IMR-90 (cell line): Measurements from ENCODE around the gene SLC9C2. TPM values are rescaled to one million over a fixed set of nuclear protein-coding genes. Genes with fewer than 3 reads are reported as not detected.
A peak's percentile ranks its signal among the peaks of the same experiment; 100 is the strongest.

Experiments used
- ATAC-seq: fragments of 200-7000 bp; cut with Tn5 transposase; 2 replicates; pipeline ENCODE4 v1.9.1; 2020; ENCODE audit warnings: low read depth, mild to moderate bottlenecking, moderate library complexity
- BruUV-seq: library from RNA; stranded (reverse); fragments of 400-500 nt; replicated peaks from 2 replicates; lab custom pipeline; 2021; lab: Mats Ljungman, UMichigan
- CTCF ChIA-PET: fragments of 300-600 bp; formaldehyde crosslinking; extraction: SDS; loops from one replicate; lab custom pipeline; 2021; ENCODE audit warnings: antibody characterized with exemption; lab: Yijun Ruan, JAX
- POLR2A ChIA-PET: fragments of 300-600 bp; sonication (Branson Sonifier 250); formaldehyde crosslinking; loops from one replicate; lab custom pipeline; 2022; ENCODE audit warnings: antibody characterized with exemption; ENCODE audit not compliant: unreplicated experiment; lab: Charles Lee
- DNase-seq: peaks from one replicate; pipeline ENCODE4 v3.0.0; 2013
- H2AFZ ChIP-seq: replicated peaks from 2 replicates; pipeline ENCODE3; 2013; ENCODE audit warnings: low read length, mild to moderate bottlenecking; ENCODE audit not compliant: poor library complexity
- H2AK5ac ChIP-seq: 2 replicates; pipeline ENCODE4 v1.6.1; 2013; ENCODE audit warnings: low read depth, low read length, inconsistent platforms
- H2AK9ac ChIP-seq: replicated peaks from 2 replicates; pipeline ENCODE3; 2013; ENCODE audit warnings: mild to moderate bottlenecking, low read depth, low read length, moderate library complexity; ENCODE audit not compliant: poor library complexity
- H2BK120ac ChIP-seq: 2 replicates; pipeline ENCODE4 v1.6.1; 2013; ENCODE audit warnings: low read depth, low read length, inconsistent platforms
- H2BK15ac ChIP-seq: 3 replicates; pipeline ENCODE4 v1.6.1; 2013; ENCODE audit warnings: low read depth, low read length, inconsistent platforms
- H2BK20ac ChIP-seq: 2 replicates; pipeline ENCODE4 v1.6.1; 2013; ENCODE audit warnings: low read depth, mild to moderate bottlenecking, inconsistent platforms, low read length, moderate library complexity
- H2BK5ac ChIP-seq: 2 replicates; pipeline ENCODE4 v1.6.1; 2013; ENCODE audit warnings: mild to moderate bottlenecking, low read depth, low read length, inconsistent platforms; ENCODE audit not compliant: poor library complexity, severe bottlenecking
- H3K14ac ChIP-seq: replicated peaks from 2 replicates; pipeline ENCODE4 v1.6.1; 2013; ENCODE audit warnings: low read depth, low read length, inconsistent platforms
- H3K18ac ChIP-seq: 2 replicates; pipeline ENCODE4 v1.6.1; 2013; ENCODE audit warnings: low read depth, low read length, control low read depth
- H3K23ac ChIP-seq: 2 replicates; pipeline ENCODE4 v1.6.1; 2013; ENCODE audit warnings: low read depth, low read length, inconsistent platforms
- H3K27ac ChIP-seq: 2 replicates; pipeline ENCODE4 v1.5.1; 2013; ENCODE audit warnings: mild to moderate bottlenecking, control low read depth, low read length; ENCODE audit not compliant: insufficient read depth
- H3K27me3 ChIP-seq: 2 replicates; pipeline ENCODE4 v1.6.1; 2013; ENCODE audit warnings: low read length; ENCODE audit not compliant: control insufficient read depth, insufficient read depth
- H3K36me3 ChIP-seq: 2 replicates; pipeline ENCODE4 v1.6.1; 2013; ENCODE audit warnings: low read length, mixed read lengths; ENCODE audit not compliant: control insufficient read depth, insufficient read depth
- H3K4ac ChIP-seq: 2 replicates; pipeline ENCODE4 v1.6.1; 2013; ENCODE audit warnings: low read depth, low read length, inconsistent platforms
- H3K4me1 ChIP-seq: 2 replicates; pipeline ENCODE4 v1.6.1; 2013; ENCODE audit warnings: low read length, mixed read lengths; ENCODE audit not compliant: control insufficient read depth, insufficient read depth
- H3K4me2 ChIP-seq: 2 replicates; pipeline ENCODE4 v1.6.1; 2013; ENCODE audit warnings: low read depth, mild to moderate bottlenecking, control low read depth, low read length, moderate library complexity
- H3K4me3 ChIP-seq: 2 replicates; pipeline ENCODE4 v1.5.1; 2013; ENCODE audit warnings: low read depth, mild to moderate bottlenecking, control low read depth, low read length, moderate library complexity; ENCODE audit not compliant: insufficient read depth
- H3K56ac ChIP-seq: 2 replicates; pipeline ENCODE4 v1.6.1; 2013; ENCODE audit warnings: low read length, inconsistent platforms; ENCODE audit not compliant: insufficient read depth; ENCODE audit errors: extremely low read depth
- H3K79me1 ChIP-seq, 2 experiments: 2 replicates each; pipeline ENCODE4 v1.6.1; 2013; ENCODE audit warnings: low read length in 2 of 2, inconsistent platforms in 1 of 2, low read depth in 1 of 2
- H3K9ac ChIP-seq: 2 replicates; pipeline ENCODE4 v1.6.1; 2013; ENCODE audit warnings: low read depth, low read length, control low read depth
- H3K9me1 ChIP-seq: 2 replicates; pipeline ENCODE4 v1.6.1; 2013; ENCODE audit warnings: low read length, inconsistent platforms; ENCODE audit not compliant: insufficient read depth
- H3K9me3 ChIP-seq: 2 replicates; pipeline ENCODE4 v1.6.1; 2013; ENCODE audit warnings: low read length; ENCODE audit not compliant: control insufficient read depth, insufficient read depth
- H4K20me1 ChIP-seq: 2 replicates; pipeline ENCODE4 v1.6.1; 2013; ENCODE audit warnings: low read length, inconsistent platforms; ENCODE audit not compliant: insufficient read depth
- H4K5ac ChIP-seq: 2 replicates; pipeline ENCODE4 v1.6.1; 2013; ENCODE audit warnings: mild to moderate bottlenecking, low read depth, low read length, control low read depth
- H4K8ac ChIP-seq, 2 experiments: 2 replicates each; pipeline ENCODE4 v1.6.1; 2013; ENCODE audit warnings: low read depth in 2 of 2, low read length in 2 of 2, control low read depth in 1 of 2, inconsistent platforms in 1 of 2
- H4K91ac ChIP-seq: 2 replicates; pipeline ENCODE4 v1.6.1; 2013; ENCODE audit warnings: low read depth, low read length, inconsistent platforms; ENCODE audit not compliant: insufficient read depth
- CEBPB ChIP-seq: IDR thresholded peaks from 2 replicates; pipeline ENCODE4 v1.6.1; 2012; ENCODE audit warnings: low read depth, low read length, improper control_type of control experiment
- ELK1 ChIP-seq: fragments of 150-350 bp; IDR thresholded peaks from 2 replicates; pipeline ENCODE4 v1.6.1; 2016; ENCODE audit warnings: low read depth, mild to moderate bottlenecking, low read length, moderate library complexity, borderline replicate concordance
- WGBS, 2 experiments: methylation state at CpG; one replicate each; pipeline versions ENCODE4 v1.1.5 to v1.1.7; 2013; ENCODE audit warnings: missing lambda C conversion rate in 2 of 2; ENCODE audit not compliant: insufficient read length in 1 of 2; ENCODE audit errors: extremely low coverage in 2 of 2; 5-methylcytosine and 5-hydroxymethylcytosine counted together
- dilution Hi-C: fragments of 300-500 bp; cut with HindIII; formaldehyde crosslinking; loops from one replicate; pipeline ENCODE4 v1.14.3; 2018; ENCODE audit warnings: low sequenced_read_pairs; ENCODE audit not compliant: unreplicated experiment
- in situ Hi-C: fragments of 300-500 bp; cut with MboI; formaldehyde crosslinking; loops from 3 replicates; pipeline ENCODE4 v1.14.3; 2019; ENCODE audit warnings: low sequenced_read_pairs, inconsistent platforms, mixed read lengths
- intact Hi-C: fragments of 100-400 bp; cut with micrococcal nuclease; formaldehyde crosslinking; loops from 2 replicates; pipeline ENCODE4 v1.10.0; 2022
- polyA plus RNA-seq, 3 experiments: library from polyadenylated mRNA; depleted of rRNA; stranded (reverse); fragments of >200 nt; gene quantifications; 2 replicates each; pipeline ENCODE4 v1.2.3, GENCODE V29; 2012; ENCODE audit warnings: low replicate concordance in 1 of 3
- total RNA-seq: library from RNA; depleted of rRNA; stranded (reverse); fragments of >200 nt; gene quantifications from 2 replicates; pipeline ENCODE4 v1.2.3, GENCODE V29; 2012

The SLC9C2 gene
- total and polyA plus RNA-seq, 2 of the 4 experiments (the other 2 are of a cell fraction) = not detected

DNA sequence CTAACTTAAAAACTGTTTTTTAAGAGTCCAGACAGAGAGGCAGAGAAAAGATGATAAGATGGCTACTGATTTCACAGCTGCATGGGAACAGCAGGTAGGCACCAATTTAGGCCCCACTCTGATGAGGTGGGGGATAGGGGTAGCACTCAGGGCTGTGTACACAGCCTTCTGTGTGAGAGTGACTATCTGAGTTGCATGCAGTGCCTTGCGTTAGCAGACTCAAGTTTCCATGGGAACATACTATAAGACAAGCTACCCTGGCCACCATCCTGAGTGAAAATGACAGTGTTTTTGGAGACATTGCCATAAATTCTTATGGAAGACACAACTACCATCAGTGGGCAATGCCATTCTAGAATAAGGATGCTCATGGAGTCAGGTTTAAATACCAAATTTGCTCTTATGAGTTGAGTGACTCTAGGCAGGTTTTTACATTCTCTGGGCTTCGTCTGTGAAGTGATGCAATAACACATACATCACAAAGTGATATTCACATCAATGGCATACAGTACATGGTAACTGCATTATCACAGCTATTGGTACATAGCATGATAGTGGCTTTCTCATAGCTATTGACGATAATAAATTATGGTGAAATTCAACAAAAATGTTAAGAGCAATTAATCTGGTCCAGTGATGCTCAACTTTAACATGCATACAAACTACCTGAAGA, 30.5 kb downstream of the SLC9C2 start:
- Histone ChIP-seq H3K9me3 (no peaks in the 10 kb centered on the region), H2AK5ac (no peak overlapping the region), H4K8ac (no peak overlapping the region), H3K23ac (no peak overlapping the region), H4K20me1 (no peaks in the 10 kb centered on the region), H3K56ac (no peak overlapping the region), H2BK20ac (no peak overlapping the region), H3K4ac (no peak overlapping the region), H2AFZ (no peak overlapping the region), H2BK5ac (no peak overlapping the region), H3K4me2 (no peak overlapping the region), H4K91ac (no peak overlapping the region), H3K4me1 (no peaks in the 10 kb centered on the region), H3K14ac (no peak overlapping the region), H3K4me3 (no peak overlapping the region), H4K5ac (no peak overlapping the region), H2BK15ac (no peak overlapping the region), H3K36me3 (no peaks in the 10 kb centered on the region), H2BK120ac (no peak overlapping the region), H3K18ac (no peak overlapping the region), H3K27ac (no peak overlapping the region), H3K79me1 (no peaks in the 10 kb centered on the region), H3K27me3 (peaks cover 2% of the 10 kb centered on the region; the same call in 1 of the 2 replicates), H3K9me1 (no peaks in the 10 kb centered on the region; the same call in 1 of the 2 replicates), H3K9ac (no peak overlapping the region), H2AK9ac (no peak overlapping the region)
- dilution Hi-C loops (no loop called here), intact Hi-C loops (no loop called here), in situ Hi-C loops (no loop called here)
- ATAC-seq (no peak), DNase-seq (no peak)
- no CpG with 5 or more reads among the region's 3 CpGs for WGBS, 2 experiments
- ChIA-PET POLR2A (no interaction called here), CTCF (no interaction called here)
- TF ChIP-seq ELK1 = no peak
- peak; percentile 54 for TF ChIP-seq CEBPB
- no TSS peak for BruUV-seq
